ENCODE data around the gene ADAMTSL1. TPM values are rescaled to one million over a fixed set of nuclear protein-coding genes. Genes with fewer than 3 reads are reported as not detected.

ADAMTSL1 gene
- total RNA-seq, 1 donor from 2014 or later: 12.6 TPM

GRCh38 chr9:18806232-18807080 is 332.5 kb downstream of the ADAMTSL1 start:
- peaks cover 2% of the 10 kb centered on the region for H3K79me2 ChIP-seq (ENCODE audit: insufficient read depth, low read length)
- FAIRE-seq: no peak

GRCh38 chr9:18810581-18810980 is 336.6 kb downstream of the ADAMTSL1 start:
- no peaks in the 10 kb centered on the region for H3K4me1 ChIP-seq (ENCODE audit: insufficient read depth, low read length)
- no peak overlapping the region for H3K27ac Mint-ChIP-seq (ENCODE audit: unreplicated experiment)
- peaks cover 2% of the 10 kb centered on the region for H3K79me2 ChIP-seq (ENCODE audit: insufficient read depth, low read length)
- H3K9me3 ChIP-seq (ENCODE audit: insufficient read depth, low read depth, low read length): no peaks in the 10 kb centered on the region
- H3K36me3 Mint-ChIP-seq (ENCODE audit: low read depth, unreplicated experiment): no peaks in the 10 kb centered on the region
- H3K4me2 ChIP-seq (ENCODE audit: low read length): no peak overlapping the region
- H3K4me3 Mint-ChIP-seq (ENCODE audit: unreplicated experiment): no peak overlapping the region
- FAIRE-seq (no peak), DNase-seq (ENCODE audit: low read depth) (no peak)
- H3K36me3 ChIP-seq (ENCODE audit: insufficient read depth, low read length): no peaks in the 10 kb centered on the region
- no peak overlapping the region for H3K27ac ChIP-seq (ENCODE audit: low read depth, low read length)
- no peak overlapping the region for H3K4me3 ChIP-seq (ENCODE audit: insufficient read depth, low read depth, low read length)
- TF ChIP-seq CTCF (IDR thresholded peaks at IDR 0.05; ENCODE audit: insufficient read depth, low read depth, low read length): no peak
- no peak for TF ChIP-seq EZH2 (IDR thresholded peaks at IDR 0.05; ENCODE audit: insufficient read depth, low read length)
- H3K27me3 Mint-ChIP-seq (ENCODE audit: low read depth, unreplicated experiment): no peaks in the 10 kb centered on the region
- H3K9ac ChIP-seq (ENCODE audit: low read length): no peak overlapping the region
- peaks cover 5% of the 10 kb centered on the region for H3K9me3 Mint-ChIP-seq (ENCODE audit: unreplicated experiment)
- no peak overlapping the region for H2AFZ ChIP-seq (ENCODE audit: low read depth, low read length)
- H4K20me1 ChIP-seq (ENCODE audit: insufficient read depth, low read length): peaks cover 1% of the 10 kb centered on the region
- H3K27me3 ChIP-seq (ENCODE audit: insufficient read depth, low read length): no peaks in the 10 kb centered on the region
- H3K4me1 Mint-ChIP-seq (ENCODE audit: low read depth, unreplicated experiment): no peaks in the 10 kb centered on the region

More at GRCh38 chr9:18806232-18807080, 332.5 kb downstream of the ADAMTSL1 start:
- Histone ChIP-seq H3K4me2 (ENCODE audit: low read length) (no peak overlapping the region), H3K36me3 (ENCODE audit: insufficient read depth, low read length) (no peaks in the 10 kb centered on the region), H3K9me3 (ENCODE audit: insufficient read depth, low read depth, low read length) (no peaks in the 10 kb centered on the region), H3K9ac (ENCODE audit: low read length) (no peak overlapping the region), H3K4me1 (ENCODE audit: insufficient read depth, low read length) (no peaks in the 10 kb centered on the region), H4K20me1 (ENCODE audit: insufficient read depth, low read length) (peaks cover 5% of the 10 kb centered on the region), H3K4me3 (ENCODE audit: insufficient read depth, low read depth, low read length) (no peak overlapping the region), H3K27me3 (ENCODE audit: insufficient read depth, low read length) (no peaks in the 10 kb centered on the region), H3K27ac (ENCODE audit: low read depth, low read length) (no peak overlapping the region), H2AFZ (ENCODE audit: low read depth, low read length) (no peak overlapping the region)
- no peak for DNase-seq (ENCODE audit: low read depth)
- Mint-ChIP-seq H3K4me1 (ENCODE audit: low read depth, unreplicated experiment) (no peaks in the 10 kb centered on the region), H3K36me3 (ENCODE audit: low read depth, unreplicated experiment) (no peaks in the 10 kb centered on the region), H3K27me3 (ENCODE audit: low read depth, unreplicated experiment) (no peaks in the 10 kb centered on the region), H3K9me3 (ENCODE audit: unreplicated experiment) (no peaks in the 10 kb centered on the region), H3K27ac (ENCODE audit: unreplicated experiment) (no peak overlapping the region), H3K4me3 (ENCODE audit: unreplicated experiment) (no peak overlapping the region)
- TF ChIP-seq EZH2 (IDR thresholded peaks at IDR 0.05; ENCODE audit: insufficient read depth, low read length): no peak
- TF ChIP-seq CTCF (IDR thresholded peaks at IDR 0.05; ENCODE audit: insufficient read depth, low read depth, low read length): no peak

GRCh38 chr9:18811171-18811570 is 337.2 kb downstream of the ADAMTSL1 start:
- H3K4me2 ChIP-seq (ENCODE audit: low read length): no peak overlapping the region
- no peaks in the 10 kb centered on the region for H4K20me1 ChIP-seq (ENCODE audit: insufficient read depth, low read length)
- DNase-seq (ENCODE audit: low read depth) (no peak), FAIRE-seq (no peak)
- no peaks in the 10 kb centered on the region for H3K36me3 Mint-ChIP-seq (ENCODE audit: low read depth, unreplicated experiment)
- H3K36me3 ChIP-seq (ENCODE audit: insufficient read depth, low read length): no peaks in the 10 kb centered on the region
- H3K9me3 ChIP-seq (ENCODE audit: insufficient read depth, low read depth, low read length): no peaks in the 10 kb centered on the region
- H3K4me3 Mint-ChIP-seq (ENCODE audit: unreplicated experiment): no peak overlapping the region
- H3K9me3 Mint-ChIP-seq (ENCODE audit: unreplicated experiment): peaks cover 5% of the 10 kb centered on the region
- H3K27ac ChIP-seq (ENCODE audit: low read depth, low read length): no peak overlapping the region
- no peak overlapping the region for H2AFZ ChIP-seq (ENCODE audit: low read depth, low read length)
- no peaks in the 10 kb centered on the region for H3K27me3 Mint-ChIP-seq (ENCODE audit: low read depth, unreplicated experiment)
- no peak overlapping the region for H3K4me3 ChIP-seq (ENCODE audit: insufficient read depth, low read depth, low read length)
- no peaks in the 10 kb centered on the region for H3K4me1 Mint-ChIP-seq (ENCODE audit: low read depth, unreplicated experiment)
- TF ChIP-seq EZH2 (IDR thresholded peaks at IDR 0.05; ENCODE audit: insufficient read depth, low read length): no peak
- TF ChIP-seq CTCF (IDR thresholded peaks at IDR 0.05; ENCODE audit: insufficient read depth, low read depth, low read length): no peak
- no peaks in the 10 kb centered on the region for H3K4me1 ChIP-seq (ENCODE audit: insufficient read depth, low read length)
- H3K79me2 ChIP-seq (ENCODE audit: insufficient read depth, low read length): peaks cover 2% of the 10 kb centered on the region
- H3K27ac Mint-ChIP-seq (ENCODE audit: unreplicated experiment): no peak overlapping the region
- no peaks in the 10 kb centered on the region for H3K27me3 ChIP-seq (ENCODE audit: insufficient read depth, low read length)
- no peak overlapping the region for H3K9ac ChIP-seq (ENCODE audit: low read length)

Data from astrocyte (in vitro differentiated cells and primary cell).